HUDEP-2 (cell line): Measurements from ENCODE around the gene IGSF8.

ENCODE experiments used
- DNase-seq, 76 experiments: peaks; one replicate each; lab custom pipeline; 2025; ENCODE audit not compliant: unreplicated experiment in 76 of 76; lab: John Stamatoyannopoulos, UW

The IGSF8 gene

GRCh38 chr1:160047111-160047991 lies 51.1 kb downstream of the IGSF8 start:
- DNase-seq = peak in 4 of 76 experiments; percentile 6 to 13 (median 11)

DNA sequence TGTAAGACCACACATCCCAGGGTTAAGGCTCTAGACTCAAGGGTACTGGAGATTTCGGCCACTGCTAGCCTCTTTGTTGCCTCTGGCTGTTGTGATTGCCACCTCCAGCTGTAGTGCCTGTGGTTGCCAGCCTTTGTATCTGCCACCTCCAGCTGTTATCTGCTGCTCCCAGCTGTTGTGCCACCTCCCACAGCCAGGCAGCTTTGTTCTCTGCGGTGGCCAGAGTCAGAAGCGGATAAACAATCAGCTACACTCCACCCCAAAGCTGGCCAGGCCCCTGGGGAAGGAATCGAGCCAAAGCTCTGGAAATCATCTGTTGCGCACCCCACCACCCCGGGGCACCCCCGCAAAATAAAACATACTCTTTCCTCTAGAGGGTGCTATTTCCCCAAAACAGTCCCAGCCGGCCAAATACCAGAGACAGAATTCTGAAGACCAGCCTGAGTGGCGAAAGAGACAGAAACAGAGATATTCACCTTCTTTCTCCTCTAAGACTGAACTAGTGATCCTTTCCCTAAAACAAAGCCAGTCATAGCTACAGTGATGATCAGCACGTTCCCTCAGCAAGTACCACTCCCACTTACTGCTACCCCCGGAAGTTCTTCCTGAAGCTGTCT lies 51.8 kb downstream of the IGSF8 start:
- peak; percentile 25 to 99 (median 97) for DNase-seq

DNA sequence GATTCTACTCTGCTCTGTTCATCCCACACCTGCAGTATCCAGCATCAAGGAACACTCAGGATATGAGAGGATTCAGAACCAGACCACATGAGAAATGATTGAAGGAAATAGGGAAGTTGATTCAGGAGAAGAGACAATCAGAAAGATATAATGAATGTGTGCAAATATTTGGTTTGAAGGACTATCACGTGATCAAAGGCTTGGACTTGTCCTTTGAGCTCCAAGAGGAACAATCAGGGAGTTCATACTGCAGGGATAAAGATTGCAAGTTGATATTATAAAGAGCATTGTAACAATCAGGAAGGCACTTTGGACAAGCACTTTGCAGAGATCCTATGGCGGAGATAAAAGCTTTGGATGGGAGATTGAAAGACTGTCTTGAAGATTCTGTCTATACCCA lies 52.8 kb downstream of the IGSF8 start:
- DNase-seq = no peak

GRCh38 chr1:160043543-160043942 lies 54.9 kb downstream of the IGSF8 start:
- no peak for DNase-seq
